A673 (cell line): ENCODE results near the gene COMTD1.

ENCODE experiments used
- EZH2 ChIP-seq: fragments of 200-600 bp; sonication (generic); IDR thresholded peaks from 2 replicates; pipeline ENCODE4 v1.6.1; 2017; ENCODE audit warnings: borderline replicate concordance, low read depth, mild to moderate bottlenecking, mixed read lengths, antibody characterized with exemption, low read length; ENCODE audit not compliant: poor library complexity, severe bottlenecking
- TF ChIP-seq, protein P1 (sequence below): fragments of 300-800, 200-600 bp; sonication (generic); conservative IDR thresholded peaks from 2 replicates; pipeline ENCODE4 v1.5.1; 2017; ENCODE audit warnings: low read depth, mild to moderate bottlenecking, antibody characterized with exemption, low read length, moderate library complexity, mixed read lengths

- TF ChIP-seq, protein P1, sequence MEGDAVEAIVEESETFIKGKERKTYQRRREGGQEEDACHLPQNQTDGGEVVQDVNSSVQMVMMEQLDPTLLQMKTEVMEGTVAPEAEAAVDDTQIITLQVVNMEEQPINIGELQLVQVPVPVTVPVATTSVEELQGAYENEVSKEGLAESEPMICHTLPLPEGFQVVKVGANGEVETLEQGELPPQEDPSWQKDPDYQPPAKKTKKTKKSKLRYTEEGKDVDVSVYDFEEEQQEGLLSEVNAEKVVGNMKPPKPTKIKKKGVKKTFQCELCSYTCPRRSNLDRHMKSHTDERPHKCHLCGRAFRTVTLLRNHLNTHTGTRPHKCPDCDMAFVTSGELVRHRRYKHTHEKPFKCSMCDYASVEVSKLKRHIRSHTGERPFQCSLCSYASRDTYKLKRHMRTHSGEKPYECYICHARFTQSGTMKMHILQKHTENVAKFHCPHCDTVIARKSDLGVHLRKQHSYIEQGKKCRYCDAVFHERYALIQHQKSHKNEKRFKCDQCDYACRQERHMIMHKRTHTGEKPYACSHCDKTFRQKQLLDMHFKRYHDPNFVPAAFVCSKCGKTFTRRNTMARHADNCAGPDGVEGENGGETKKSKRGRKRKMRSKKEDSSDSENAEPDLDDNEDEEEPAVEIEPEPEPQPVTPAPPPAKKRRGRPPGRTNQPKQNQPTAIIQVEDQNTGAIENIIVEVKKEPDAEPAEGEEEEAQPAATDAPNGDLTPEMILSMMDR, result no peak
- TF ChIP-seq EZH2, result no peak
Observed at GRCh38 chr10:75239096-75239790, 3.5 kb upstream of the COMTD1 start.
